Measurements from ENCODE around the gene MRAP. TPM values are rescaled to one million over a fixed set of nuclear protein-coding genes. Genes with fewer than 3 reads are reported as not detected.

Gene MRAP
- total and polyA plus RNA-seq, 2 donors (not counting 1 experiment from before 2014, with no cell fraction given) = 0.17 TPM; not detected in 1

GRCh38 chr21:32337206-32337605 is 38.6 kb downstream of the MRAP start:
- Histone ChIP-seq H3K9ac (ENCODE audit: insufficient read depth, low read length) (no peak overlapping the region), H3K4me1 (ENCODE audit: control insufficient read depth, extremely low read depth, insufficient read depth, low read length) (no peaks in the 10 kb centered on the region), H2AFZ (ENCODE audit: low read length) (no peak overlapping the region), H3K4me3 (replicated peaks in 1 of 4; ENCODE audit: control extremely low read depth in 1 of 4, insufficient read depth in 1 of 4, low read depth in 3 of 4, low read length in 4 of 4) (no peak overlapping the region), H3K79me2 (ENCODE audit: control insufficient read depth, insufficient read depth, low read length) (no peaks in the 10 kb centered on the region), H3K27me3 (ENCODE audit: control insufficient read depth, insufficient read depth, low read length) (no peaks in the 10 kb centered on the region), H3K36me3 (ENCODE audit: control insufficient read depth, insufficient read depth, low read length) (peaks cover 25% of the 10 kb centered on the region), H3K27ac (ENCODE audit: insufficient read depth, low read length) (no peak overlapping the region), H4K20me1 (ENCODE audit: control insufficient read depth, extremely low read depth, insufficient read depth, low read length) (no peaks in the 10 kb centered on the region), H3K4me2 (ENCODE audit: extremely low read depth, insufficient read depth, low read length) (no peak overlapping the region), H3K9me3 (ENCODE audit: control insufficient read depth, insufficient read depth, low read depth, low read length) (no peaks in the 10 kb centered on the region)
- TF ChIP-seq EZH2 (IDR thresholded peaks at IDR 0.05; ENCODE audit: low read length, missing control alignments) = no peak
- TF ChIP-seq CTCF (conservative IDR thresholded peaks at IDR 0.05 in 1 of 2, IDR thresholded peaks at IDR 0.05 in 1 of 2; ENCODE audit: low read depth in 1 of 2, low read length in 2 of 2) = no peak
- no peak for DNase-seq (ENCODE audit: low read depth in 2 of 2)

- Histone ChIP-seq H3K27me3 (ENCODE audit: control insufficient read depth, insufficient read depth, low read length) (no peaks in the 10 kb centered on the region), H3K4me1 (ENCODE audit: control insufficient read depth, extremely low read depth, insufficient read depth, low read length) (no peaks in the 10 kb centered on the region), H3K9ac (ENCODE audit: insufficient read depth, low read length) (no peak overlapping the region), H3K4me2 (ENCODE audit: extremely low read depth, insufficient read depth, low read length) (no peak overlapping the region), H3K36me3 (ENCODE audit: control insufficient read depth, insufficient read depth, low read length) (peaks cover 21% of the 10 kb centered on the region), H3K9me3 (ENCODE audit: control insufficient read depth, insufficient read depth, low read depth, low read length) (no peaks in the 10 kb centered on the region), H3K27ac (ENCODE audit: insufficient read depth, low read length) (no peak overlapping the region), H3K79me2 (ENCODE audit: control insufficient read depth, insufficient read depth, low read length) (no peaks in the 10 kb centered on the region), H2AFZ (ENCODE audit: low read length) (no peak overlapping the region), H3K4me3 (replicated peaks in 1 of 4; ENCODE audit: control extremely low read depth in 1 of 4, insufficient read depth in 1 of 4, low read depth in 3 of 4, low read length in 4 of 4) (no peak overlapping the region), H4K20me1 (ENCODE audit: control insufficient read depth, extremely low read depth, insufficient read depth, low read length) (no peaks in the 10 kb centered on the region)
- TF ChIP-seq CTCF (conservative IDR thresholded peaks at IDR 0.05 in 1 of 2, IDR thresholded peaks at IDR 0.05 in 1 of 2; ENCODE audit: low read depth in 1 of 2, low read length in 2 of 2) (no peak), EZH2 (IDR thresholded peaks at IDR 0.05; ENCODE audit: low read length, missing control alignments) (no peak)
- no peak for DNase-seq (ENCODE audit: low read depth in 2 of 2)
Observed at GRCh38 chr21:32338209-32338921, 39.7 kb downstream of the MRAP start.

GRCh38 chr21:32340863-32341848 is 42.5 kb downstream of the MRAP start:
- Histone ChIP-seq H3K4me1 (ENCODE audit: control insufficient read depth, extremely low read depth, insufficient read depth, low read length) (no peaks in the 10 kb centered on the region), H4K20me1 (ENCODE audit: control insufficient read depth, extremely low read depth, insufficient read depth, low read length) (no peaks in the 10 kb centered on the region), H3K79me2 (ENCODE audit: control insufficient read depth, insufficient read depth, low read length) (no peaks in the 10 kb centered on the region), H3K27ac (ENCODE audit: insufficient read depth, low read length) (no peak overlapping the region), H3K9me3 (ENCODE audit: control insufficient read depth, insufficient read depth, low read depth, low read length) (no peaks in the 10 kb centered on the region), H3K36me3 (ENCODE audit: control insufficient read depth, insufficient read depth, low read length) (peaks cover 19% of the 10 kb centered on the region), H2AFZ (ENCODE audit: low read length) (no peak overlapping the region), H3K4me3 (replicated peaks in 1 of 4; ENCODE audit: control extremely low read depth in 1 of 4, insufficient read depth in 1 of 4, low read depth in 3 of 4, low read length in 4 of 4) (no peak overlapping the region), H3K27me3 (ENCODE audit: control insufficient read depth, insufficient read depth, low read length) (no peaks in the 10 kb centered on the region), H3K9ac (ENCODE audit: insufficient read depth, low read length) (no peak overlapping the region), H3K4me2 (ENCODE audit: extremely low read depth, insufficient read depth, low read length) (no peak overlapping the region)
- DNase-seq (ENCODE audit: low read depth in 2 of 2) = no peak
- TF ChIP-seq CTCF (conservative IDR thresholded peaks at IDR 0.05 in 1 of 2, IDR thresholded peaks at IDR 0.05 in 1 of 2; ENCODE audit: low read depth in 1 of 2, low read length in 2 of 2) (no peak), EZH2 (IDR thresholded peaks at IDR 0.05; ENCODE audit: low read length, missing control alignments) (no peak)

All from fibroblast of lung (primary cell).